ENCODE measurements around the gene GRK5. TPM values are rescaled to one million over a fixed set of nuclear protein-coding genes. Genes with fewer than 3 reads are reported as not detected.

The GRK5 gene
- total RNA-seq, 1 experiment from 2014 or later: 58.2 TPM

DNA sequence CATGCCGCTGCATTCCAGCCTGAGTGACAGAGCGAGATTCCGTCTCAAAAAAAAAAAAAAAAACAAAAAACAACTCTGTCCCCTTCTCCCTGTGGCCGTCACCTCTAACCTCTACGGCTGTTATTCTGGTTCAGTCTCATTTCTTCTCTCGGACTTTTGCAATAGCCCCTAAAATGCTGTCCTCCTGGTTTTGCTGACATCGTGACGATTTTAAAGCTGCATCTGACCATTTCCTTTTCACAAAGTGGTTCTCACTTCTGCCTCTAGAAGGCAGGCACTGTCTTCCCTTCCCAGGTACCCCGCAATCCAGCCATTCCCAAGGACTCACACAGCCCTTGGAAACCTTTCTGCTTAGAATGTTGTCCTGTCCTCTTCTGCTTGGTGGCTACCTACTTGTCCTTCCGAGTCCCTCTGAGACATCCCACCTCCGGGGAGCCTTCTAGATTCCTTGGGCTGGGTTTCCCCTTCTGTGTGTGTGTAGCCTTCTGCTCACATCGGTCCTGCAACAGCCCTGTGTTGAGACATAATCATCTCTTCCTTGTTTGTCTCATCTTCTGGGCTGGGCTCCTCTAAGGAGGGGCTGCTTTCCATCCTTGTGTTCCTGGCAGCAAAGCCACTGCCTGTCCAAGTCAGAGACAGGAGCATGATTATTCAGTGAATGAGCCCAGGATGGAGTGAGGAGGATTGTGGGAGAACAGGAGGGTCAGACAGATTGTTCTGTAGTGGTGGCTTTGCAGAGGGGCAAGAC lies 83.1 kb downstream of the GRK5 start:
- Histone ChIP-seq H3K9me3 (ENCODE audit: low read depth, low read length, poor library complexity, severe bottlenecking) (no peaks in the 10 kb centered on the region), H3K27me3 (replicated peaks; ENCODE audit: insufficient read depth, low read depth, low read length, poor library complexity) (no peaks in the 10 kb centered on the region), H3K27ac (ENCODE audit: low read depth, low read length, poor library complexity, severe bottlenecking) (no peak overlapping the region), H3K4me1 (ENCODE audit: insufficient read depth, low read length, poor library complexity, severe bottlenecking) (peaks cover 36% of the 10 kb centered on the region), H3K36me3 (ENCODE audit: insufficient read depth, low read length, poor library complexity, severe bottlenecking) (no peaks in the 10 kb centered on the region), H3K4me3 (ENCODE audit: low read depth, low read length, poor library complexity, severe bottlenecking) (no peak overlapping the region)
- intact Hi-C loops (cut with micrococcal nuclease; ENCODE audit: unreplicated experiment): no loop called here
- no peak for DNase-seq (ENCODE audit: low spot score)
- TF ChIP-seq EZH2 (IDR thresholded peaks at IDR 0.05; ENCODE audit: borderline replicate concordance, low read depth, low read length, poor library complexity, severe bottlenecking): no peak
- TF ChIP-seq, protein P1, sequence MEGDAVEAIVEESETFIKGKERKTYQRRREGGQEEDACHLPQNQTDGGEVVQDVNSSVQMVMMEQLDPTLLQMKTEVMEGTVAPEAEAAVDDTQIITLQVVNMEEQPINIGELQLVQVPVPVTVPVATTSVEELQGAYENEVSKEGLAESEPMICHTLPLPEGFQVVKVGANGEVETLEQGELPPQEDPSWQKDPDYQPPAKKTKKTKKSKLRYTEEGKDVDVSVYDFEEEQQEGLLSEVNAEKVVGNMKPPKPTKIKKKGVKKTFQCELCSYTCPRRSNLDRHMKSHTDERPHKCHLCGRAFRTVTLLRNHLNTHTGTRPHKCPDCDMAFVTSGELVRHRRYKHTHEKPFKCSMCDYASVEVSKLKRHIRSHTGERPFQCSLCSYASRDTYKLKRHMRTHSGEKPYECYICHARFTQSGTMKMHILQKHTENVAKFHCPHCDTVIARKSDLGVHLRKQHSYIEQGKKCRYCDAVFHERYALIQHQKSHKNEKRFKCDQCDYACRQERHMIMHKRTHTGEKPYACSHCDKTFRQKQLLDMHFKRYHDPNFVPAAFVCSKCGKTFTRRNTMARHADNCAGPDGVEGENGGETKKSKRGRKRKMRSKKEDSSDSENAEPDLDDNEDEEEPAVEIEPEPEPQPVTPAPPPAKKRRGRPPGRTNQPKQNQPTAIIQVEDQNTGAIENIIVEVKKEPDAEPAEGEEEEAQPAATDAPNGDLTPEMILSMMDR (conservative IDR thresholded peaks at IDR 0.05; ENCODE audit: low read depth, low read length): peak; percentile 31
- ChIA-PET CTCF (interaction anchor here (0.7 kb wide), 1 partner anchor 20 kb away, joined by 10 read pairs; no protein-coding TSS in a partner anchor), POLR2A (ENCODE audit: low non-redundant PET) (no interaction called here)
- BruUV-seq (replicated peaks): no TSS peak

GRCh38 chr10:119291223-119291900 lies 84.0 kb downstream of the GRK5 start:
- Histone ChIP-seq H3K36me3 (ENCODE audit: insufficient read depth, low read length, poor library complexity, severe bottlenecking) (no peaks in the 10 kb centered on the region), H3K4me1 (ENCODE audit: insufficient read depth, low read length, poor library complexity, severe bottlenecking) (peaks cover 27% of the 10 kb centered on the region), H3K27me3 (replicated peaks; ENCODE audit: insufficient read depth, low read depth, low read length, poor library complexity) (no peaks in the 10 kb centered on the region), H3K9me3 (ENCODE audit: low read depth, low read length, poor library complexity, severe bottlenecking) (no peaks in the 10 kb centered on the region), H3K27ac (ENCODE audit: low read depth, low read length, poor library complexity, severe bottlenecking) (no peak overlapping the region), H3K4me3 (ENCODE audit: low read depth, low read length, poor library complexity, severe bottlenecking) (no peak overlapping the region)
- intact Hi-C loops (cut with micrococcal nuclease; ENCODE audit: unreplicated experiment): no loop called here
- TF ChIP-seq, protein P1 (conservative IDR thresholded peaks at IDR 0.05; ENCODE audit: low read depth, low read length): no peak
- TF ChIP-seq EZH2 (IDR thresholded peaks at IDR 0.05; ENCODE audit: borderline replicate concordance, low read depth, low read length, poor library complexity, severe bottlenecking): no peak
- ChIA-PET POLR2A (ENCODE audit: low non-redundant PET) (no interaction called here), CTCF (no interaction called here)
- no TSS peak for BruUV-seq (replicated peaks)
- peak; percentile 40 for DNase-seq (ENCODE audit: low spot score)

- Histone ChIP-seq H3K36me3 (ENCODE audit: insufficient read depth, low read length, poor library complexity, severe bottlenecking) (no peaks in the 10 kb centered on the region), H3K4me3 (ENCODE audit: low read depth, low read length, poor library complexity, severe bottlenecking) (no peak overlapping the region), H3K9me3 (ENCODE audit: low read depth, low read length, poor library complexity, severe bottlenecking) (no peaks in the 10 kb centered on the region), H3K4me1 (ENCODE audit: insufficient read depth, low read length, poor library complexity, severe bottlenecking) (peaks cover 16% of the 10 kb centered on the region), H3K27me3 (replicated peaks; ENCODE audit: insufficient read depth, low read depth, low read length, poor library complexity) (no peaks in the 10 kb centered on the region), H3K27ac (ENCODE audit: low read depth, low read length, poor library complexity, severe bottlenecking) (no peak overlapping the region)
- intact Hi-C loops (cut with micrococcal nuclease; ENCODE audit: unreplicated experiment): no loop called here
- no peak for DNase-seq (ENCODE audit: low spot score)
- no TSS peak for BruUV-seq (replicated peaks)
- ChIA-PET CTCF (no interaction called here), POLR2A (ENCODE audit: low non-redundant PET) (no interaction called here)
- TF ChIP-seq, protein P1 (conservative IDR thresholded peaks at IDR 0.05; ENCODE audit: low read depth, low read length): no peak
- no peak for TF ChIP-seq EZH2 (IDR thresholded peaks at IDR 0.05; ENCODE audit: borderline replicate concordance, low read depth, low read length, poor library complexity, severe bottlenecking)
Observed at GRCh38 chr10:119292968-119293760, 85.8 kb downstream of the GRK5 start.
